IMR-90 (cell line): ENCODE measurements around the gene ZFP36. TPM values are rescaled to one million over a fixed set of nuclear protein-coding genes. Genes with fewer than 3 reads are reported as not detected.
A peak's percentile ranks its signal among the peaks of the same experiment; 100 is the strongest.

Experiments used
- ATAC-seq: fragments of 200-7000 bp; cut with Tn5 transposase; 2 replicates; pipeline ENCODE4 v1.9.1; 2020; ENCODE audit warnings: low read depth, mild to moderate bottlenecking, moderate library complexity
- BruUV-seq: library from RNA; stranded (reverse); fragments of 400-500 nt; replicated peaks from 2 replicates; lab custom pipeline; 2021; lab: Mats Ljungman, UMichigan
- CTCF ChIA-PET: fragments of 300-600 bp; formaldehyde crosslinking; extraction: SDS; loops from one replicate; lab custom pipeline; 2021; ENCODE audit warnings: antibody characterized with exemption; lab: Yijun Ruan, JAX
- POLR2A ChIA-PET: fragments of 300-600 bp; sonication (Branson Sonifier 250); formaldehyde crosslinking; loops from one replicate; lab custom pipeline; 2022; ENCODE audit warnings: antibody characterized with exemption; ENCODE audit not compliant: unreplicated experiment; lab: Charles Lee
- DNase-seq: peaks from one replicate; pipeline ENCODE4 v3.0.0; 2013
- H2AFZ ChIP-seq: replicated peaks from 2 replicates; pipeline ENCODE3; 2013; ENCODE audit warnings: low read length, mild to moderate bottlenecking; ENCODE audit not compliant: poor library complexity
- H2AK5ac ChIP-seq: 2 replicates; pipeline ENCODE4 v1.6.1; 2013; ENCODE audit warnings: low read depth, low read length, inconsistent platforms
- H2AK9ac ChIP-seq: replicated peaks from 2 replicates; pipeline ENCODE3; 2013; ENCODE audit warnings: mild to moderate bottlenecking, low read depth, low read length, moderate library complexity; ENCODE audit not compliant: poor library complexity
- H2BK120ac ChIP-seq: 2 replicates; pipeline ENCODE4 v1.6.1; 2013; ENCODE audit warnings: low read depth, low read length, inconsistent platforms
- H2BK15ac ChIP-seq: 3 replicates; pipeline ENCODE4 v1.6.1; 2013; ENCODE audit warnings: low read depth, low read length, inconsistent platforms
- H2BK20ac ChIP-seq: 2 replicates; pipeline ENCODE4 v1.6.1; 2013; ENCODE audit warnings: low read depth, mild to moderate bottlenecking, inconsistent platforms, low read length, moderate library complexity
- H2BK5ac ChIP-seq: 2 replicates; pipeline ENCODE4 v1.6.1; 2013; ENCODE audit warnings: mild to moderate bottlenecking, low read depth, low read length, inconsistent platforms; ENCODE audit not compliant: poor library complexity, severe bottlenecking
- H3K14ac ChIP-seq: replicated peaks from 2 replicates; pipeline ENCODE4 v1.6.1; 2013; ENCODE audit warnings: low read depth, low read length, inconsistent platforms
- H3K18ac ChIP-seq: 2 replicates; pipeline ENCODE4 v1.6.1; 2013; ENCODE audit warnings: low read depth, low read length, control low read depth
- H3K23ac ChIP-seq: 2 replicates; pipeline ENCODE4 v1.6.1; 2013; ENCODE audit warnings: low read depth, low read length, inconsistent platforms
- H3K27ac ChIP-seq: 2 replicates; pipeline ENCODE4 v1.5.1; 2013; ENCODE audit warnings: mild to moderate bottlenecking, control low read depth, low read length; ENCODE audit not compliant: insufficient read depth
- H3K27me3 ChIP-seq: 2 replicates; pipeline ENCODE4 v1.6.1; 2013; ENCODE audit warnings: low read length; ENCODE audit not compliant: control insufficient read depth, insufficient read depth
- H3K36me3 ChIP-seq: 2 replicates; pipeline ENCODE4 v1.6.1; 2013; ENCODE audit warnings: low read length, mixed read lengths; ENCODE audit not compliant: control insufficient read depth, insufficient read depth
- H3K4ac ChIP-seq: 2 replicates; pipeline ENCODE4 v1.6.1; 2013; ENCODE audit warnings: low read depth, low read length, inconsistent platforms
- H3K4me1 ChIP-seq: 2 replicates; pipeline ENCODE4 v1.6.1; 2013; ENCODE audit warnings: low read length, mixed read lengths; ENCODE audit not compliant: control insufficient read depth, insufficient read depth
- H3K4me2 ChIP-seq: 2 replicates; pipeline ENCODE4 v1.6.1; 2013; ENCODE audit warnings: low read depth, mild to moderate bottlenecking, control low read depth, low read length, moderate library complexity
- H3K4me3 ChIP-seq: 2 replicates; pipeline ENCODE4 v1.5.1; 2013; ENCODE audit warnings: low read depth, mild to moderate bottlenecking, control low read depth, low read length, moderate library complexity; ENCODE audit not compliant: insufficient read depth
- H3K56ac ChIP-seq: 2 replicates; pipeline ENCODE4 v1.6.1; 2013; ENCODE audit warnings: low read length, inconsistent platforms; ENCODE audit not compliant: insufficient read depth; ENCODE audit errors: extremely low read depth
- H3K79me1 ChIP-seq, 2 experiments: 2 replicates each; pipeline ENCODE4 v1.6.1; 2013; ENCODE audit warnings: low read length in 2 of 2, inconsistent platforms in 1 of 2, low read depth in 1 of 2
- H3K9ac ChIP-seq: 2 replicates; pipeline ENCODE4 v1.6.1; 2013; ENCODE audit warnings: low read depth, low read length, control low read depth
- H3K9me1 ChIP-seq: 2 replicates; pipeline ENCODE4 v1.6.1; 2013; ENCODE audit warnings: low read length, inconsistent platforms; ENCODE audit not compliant: insufficient read depth
- H3K9me3 ChIP-seq: 2 replicates; pipeline ENCODE4 v1.6.1; 2013; ENCODE audit warnings: low read length; ENCODE audit not compliant: control insufficient read depth, insufficient read depth
- H4K20me1 ChIP-seq: 2 replicates; pipeline ENCODE4 v1.6.1; 2013; ENCODE audit warnings: low read length, inconsistent platforms; ENCODE audit not compliant: insufficient read depth
- H4K5ac ChIP-seq: 2 replicates; pipeline ENCODE4 v1.6.1; 2013; ENCODE audit warnings: mild to moderate bottlenecking, low read depth, low read length, control low read depth
- H4K8ac ChIP-seq, 2 experiments: 2 replicates each; pipeline ENCODE4 v1.6.1; 2013; ENCODE audit warnings: low read depth in 2 of 2, low read length in 2 of 2, control low read depth in 1 of 2, inconsistent platforms in 1 of 2
- H4K91ac ChIP-seq: 2 replicates; pipeline ENCODE4 v1.6.1; 2013; ENCODE audit warnings: low read depth, low read length, inconsistent platforms; ENCODE audit not compliant: insufficient read depth
- BHLHE40 ChIP-seq: fragments of 150-350 bp; IDR thresholded peaks from 2 replicates; pipeline ENCODE4 v1.6.1; 2016; ENCODE audit warnings: mild to moderate bottlenecking, low read depth, low read length
- MAFK ChIP-seq: IDR thresholded peaks from 2 replicates; pipeline ENCODE4 v1.6.1; 2012; ENCODE audit warnings: low read depth, low read length, improper control_type of control experiment
- MAZ ChIP-seq: IDR thresholded peaks from 2 replicates; pipeline ENCODE4 v1.6.1; 2012; ENCODE audit warnings: low read depth, mild to moderate bottlenecking, low read length, improper control_type of control experiment, moderate library complexity, borderline replicate concordance
- POLR2A ChIP-seq: IDR thresholded peaks from 2 replicates; pipeline ENCODE4 v1.6.1; 2012; ENCODE audit warnings: mild to moderate bottlenecking, low read depth, low read length
- RCOR1 ChIP-seq: IDR thresholded peaks from 2 replicates; pipeline ENCODE4 v1.6.1; 2012; ENCODE audit warnings: mild to moderate bottlenecking, low read length, improper control_type of control experiment; ENCODE audit not compliant: insufficient replicate concordance
- SMC3 ChIP-seq: fragments of 150-350 bp; IDR thresholded peaks from 2 replicates; pipeline ENCODE4 v1.6.1; 2016; ENCODE audit warnings: low read depth, mild to moderate bottlenecking, antibody characterized with exemption, low read length, moderate library complexity
- USF2 ChIP-seq: fragments of 150-350 bp; IDR thresholded peaks from 2 replicates; pipeline ENCODE4 v1.6.1; 2017; ENCODE audit warnings: mild to moderate bottlenecking, antibody characterized with exemption, low read length, low read depth
- WGBS, 2 experiments: methylation state at CpG; one replicate each; pipeline versions ENCODE4 v1.1.5 to v1.1.7; 2013; ENCODE audit warnings: missing lambda C conversion rate in 2 of 2; ENCODE audit not compliant: insufficient read length in 1 of 2; ENCODE audit errors: extremely low coverage in 2 of 2; 5-methylcytosine and 5-hydroxymethylcytosine counted together
- dilution Hi-C: fragments of 300-500 bp; cut with HindIII; formaldehyde crosslinking; loops from one replicate; pipeline ENCODE4 v1.14.3; 2018; ENCODE audit warnings: low sequenced_read_pairs; ENCODE audit not compliant: unreplicated experiment
- in situ Hi-C: fragments of 300-500 bp; cut with MboI; formaldehyde crosslinking; loops from 3 replicates; pipeline ENCODE4 v1.14.3; 2019; ENCODE audit warnings: low sequenced_read_pairs, inconsistent platforms, mixed read lengths
- intact Hi-C: fragments of 100-400 bp; cut with micrococcal nuclease; formaldehyde crosslinking; loops from 2 replicates; pipeline ENCODE4 v1.10.0; 2022
- polyA plus RNA-seq, 3 experiments: library from polyadenylated mRNA; depleted of rRNA; stranded (reverse); fragments of >200 nt; gene quantifications; 2 replicates each; pipeline ENCODE4 v1.2.3, GENCODE V29; 2012; ENCODE audit warnings: low replicate concordance in 1 of 3
- total RNA-seq: library from RNA; depleted of rRNA; stranded (reverse); fragments of >200 nt; gene quantifications from 2 replicates; pipeline ENCODE4 v1.2.3, GENCODE V29; 2012
- TF ChIP-seq, protein P1 (sequence below): fragments of 150-350 bp; IDR thresholded peaks from 2 replicates; pipeline ENCODE4 v1.6.1; 2016; ENCODE audit warnings: low read depth, mild to moderate bottlenecking, low read length, moderate library complexity, borderline replicate concordance

The ZFP36 gene
- total and polyA plus RNA-seq, 2 of the 4 experiments (the other 2 are of a cell fraction), result 1.4 to 45.0 TPM

- TF ChIP-seq MAFK, result no peak
- TF ChIP-seq SMC3, result no peak
- TF ChIP-seq POLR2A, result peak; percentile 97
Measured at GRCh38 chr19:39409208-39410016, 2.8 kb downstream of the ZFP36 start (continued).

DNA sequence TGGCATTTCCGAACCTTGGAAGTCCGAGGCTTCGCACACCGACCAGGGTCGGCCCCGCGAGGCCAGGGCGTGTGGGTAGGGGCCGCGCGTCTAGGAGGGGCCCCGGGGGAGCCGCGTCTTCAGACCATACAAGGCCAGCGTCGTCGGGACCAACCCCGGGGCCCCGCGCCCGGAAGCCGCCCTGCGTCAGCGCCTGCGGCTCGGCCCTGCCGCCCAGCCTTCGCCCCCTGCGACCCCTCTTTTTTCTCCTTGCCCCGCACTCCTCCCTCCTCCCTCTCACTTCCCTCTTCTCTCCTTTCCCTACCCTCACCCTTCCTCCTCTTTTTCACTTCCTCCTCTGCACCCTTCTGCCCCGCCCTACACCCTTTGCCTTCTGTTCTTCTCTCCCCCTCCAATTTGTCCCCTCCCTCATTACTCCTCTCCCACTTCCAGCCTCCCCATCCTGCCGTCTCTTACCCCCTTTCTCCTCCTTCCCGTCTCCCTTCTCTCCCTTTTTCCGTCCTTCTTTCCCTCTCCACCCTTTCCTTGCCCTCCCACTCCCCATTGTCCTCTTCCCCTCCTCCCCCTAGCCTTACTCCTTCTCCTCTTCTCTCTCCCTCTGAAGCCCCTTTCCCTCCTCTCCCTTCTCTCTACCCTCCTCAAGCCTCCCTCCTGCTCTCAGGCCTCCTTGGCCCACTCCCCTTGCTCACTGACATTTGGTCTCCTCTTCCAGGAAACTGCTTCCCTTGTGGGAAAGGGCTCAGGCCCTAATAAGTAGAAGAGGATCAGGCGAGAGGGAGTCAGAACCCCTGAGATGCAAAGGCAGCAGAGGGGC lies 3.6 kb downstream of the ZFP36 start:
- TF ChIP-seq MAZ, result peak; percentile 41
- TF ChIP-seq, protein P1, sequence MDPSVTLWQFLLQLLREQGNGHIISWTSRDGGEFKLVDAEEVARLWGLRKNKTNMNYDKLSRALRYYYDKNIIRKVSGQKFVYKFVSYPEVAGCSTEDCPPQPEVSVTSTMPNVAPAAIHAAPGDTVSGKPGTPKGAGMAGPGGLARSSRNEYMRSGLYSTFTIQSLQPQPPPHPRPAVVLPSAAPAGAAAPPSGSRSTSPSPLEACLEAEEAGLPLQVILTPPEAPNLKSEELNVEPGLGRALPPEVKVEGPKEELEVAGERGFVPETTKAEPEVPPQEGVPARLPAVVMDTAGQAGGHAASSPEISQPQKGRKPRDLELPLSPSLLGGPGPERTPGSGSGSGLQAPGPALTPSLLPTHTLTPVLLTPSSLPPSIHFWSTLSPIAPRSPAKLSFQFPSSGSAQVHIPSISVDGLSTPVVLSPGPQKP, result no peak
- peak; percentile 71 for TF ChIP-seq POLR2A
- no peak for TF ChIP-seq RCOR1
- 0 out of 2 replicates have a peak, but pooled peaks have one; percentile 0 for TF ChIP-seq BHLHE40
- TF ChIP-seq USF2, result peak; percentile 0; the same call in 1 of the 2 replicates
- peak overlapping the region; percentile 99 for H3K14ac ChIP-seq
- in situ Hi-C loops, result no loop called here
- H4K8ac ChIP-seq, result peak overlapping the region; percentile 94 to 95
- H4K20me1 ChIP-seq, result peaks cover 43% of the 10 kb centered on the region
- H3K23ac ChIP-seq, result peak overlapping the region; percentile 95
- H2BK120ac ChIP-seq, result peak overlapping the region; percentile 84
- no peaks in the 10 kb centered on the region for H3K27me3 ChIP-seq
- H3K56ac ChIP-seq, result peak overlapping the region; percentile 98
- peak overlapping the region; percentile 58 for H2AFZ ChIP-seq
- H3K36me3 ChIP-seq, result peaks cover 17% of the 10 kb centered on the region
- peak overlapping the region; percentile 97 for H3K27ac ChIP-seq
- 11% methylated on average over 5 of the region's 35 CpGs; no CpG with 5 or more reads in 1 of the 2 experiments for WGBS, 2 experiments
- BruUV-seq, result no TSS peak
- H3K9ac ChIP-seq, result peak overlapping the region; percentile 92
- H3K79me1 ChIP-seq, result peaks cover 6 to 45% of the 10 kb centered on the region in 2 experiments; a peak in 3 of 4 replicates
- peak overlapping the region; percentile 58 for H3K4me3 ChIP-seq
- intact Hi-C loops, result no loop called here
- peak overlapping the region; percentile 81 for H3K4me2 ChIP-seq
- ChIA-PET CTCF (no interaction called here), POLR2A (no interaction called here)
- DNase-seq (no peak), ATAC-seq (peak; percentile 6)
- peak overlapping the region; percentile 83 for H3K18ac ChIP-seq
- H3K4me1 ChIP-seq, result peaks cover 24% of the 10 kb centered on the region
- peak overlapping the region; percentile 98 for H2AK5ac ChIP-seq
- peak overlapping the region; percentile 87 for H4K5ac ChIP-seq
- H3K4ac ChIP-seq, result peak overlapping the region; percentile 98
- H2BK20ac ChIP-seq, result peak overlapping the region; percentile 55; the same call in 1 of the 2 replicates
- peak overlapping the region; percentile 85 for H2AK9ac ChIP-seq
- peaks cover 3% of the 10 kb centered on the region; the same call in 1 of the 2 replicates for H3K9me1 ChIP-seq
- dilution Hi-C loops, result no loop called here
- H2BK15ac ChIP-seq, result peak overlapping the region; percentile 84; the same call in 1 of the 3 replicates
- H4K91ac ChIP-seq, result peak overlapping the region; percentile 98
- no peaks in the 10 kb centered on the region for H3K9me3 ChIP-seq
- H2BK5ac ChIP-seq, result peak overlapping the region; percentile 85
